H1 (cell line): ENCODE results near the gene NDUFS5. TPM values are rescaled to one million over a fixed set of nuclear protein-coding genes. Genes with fewer than 3 reads are reported as not detected.

Experiments used
- CTCF ChIA-PET: fragments of 300-600 bp; sonication (Branson Sonifier 250); formaldehyde crosslinking; loops from one replicate; lab custom pipeline; 2021; ENCODE audit not compliant: partially characterized antibody; lab: Charles Lee
- POLR2A ChIA-PET: fragments of 300-600 bp; sonication (Branson Sonifier 250); formaldehyde crosslinking; loops from one replicate; lab custom pipeline; 2021; ENCODE audit warnings: inconsistent platforms; ENCODE audit not compliant: partially characterized antibody; lab: Charles Lee
- DNase-seq, 2 experiments: peaks; one replicate each; pipeline versions ENCODE4 v3.0.0 to v3.0.0-alpha.2; 2010 to 2022; ENCODE audit warnings: low spot score in 2 of 2, low read depth in 1 of 2, mixed read lengths in 1 of 2
- FAIRE-seq: peaks from 2 replicates; lab custom pipeline; 2011; peaks lifted over from hg19 to GRCh38; lab: Jason Lieb, UNC
- H2AFZ ChIP-seq: 2 replicates; pipeline ENCODE4 v1.8.1; 2012; ENCODE audit warnings: low read length, inconsistent platforms
- H2AK5ac ChIP-seq: 2 replicates; pipeline ENCODE4 v1.6.1; 2013; ENCODE audit warnings: low read depth, low read length
- H2BK120ac ChIP-seq: replicated peaks from 2 replicates; pipeline ENCODE3; 2013; ENCODE audit warnings: low read depth, low read length, inconsistent platforms
- H2BK12ac ChIP-seq: 2 replicates; pipeline ENCODE4 v1.6.1; 2013; ENCODE audit warnings: low read depth, low read length
- H2BK15ac ChIP-seq: 2 replicates; pipeline ENCODE4 v1.6.1; 2013; ENCODE audit warnings: low read length
- H2BK20ac ChIP-seq: 2 replicates; pipeline ENCODE4 v1.6.1; 2013; ENCODE audit warnings: low read length
- H2BK5ac ChIP-seq: 2 replicates; pipeline ENCODE4 v1.6.1; 2013; ENCODE audit warnings: low read depth, low read length
- H3K14ac ChIP-seq: 2 replicates; pipeline ENCODE4 v1.6.1; 2013; ENCODE audit warnings: inconsistent platforms; ENCODE audit not compliant: insufficient read length
- H3K18ac ChIP-seq: 2 replicates; pipeline ENCODE4 v1.6.1; 2013; ENCODE audit warnings: low read length; ENCODE audit errors: extremely low read depth
- H3K23ac ChIP-seq: 2 replicates; pipeline ENCODE4 v1.6.1; 2013; ENCODE audit warnings: inconsistent platforms; ENCODE audit not compliant: insufficient read length
- H3K23me2 ChIP-seq: 2 replicates; pipeline ENCODE4 v1.6.1; 2013; ENCODE audit warnings: low read depth, low read length
- H3K27ac ChIP-seq: 2 replicates; pipeline ENCODE4 v1.6.1; 2011; ENCODE audit warnings: low read depth, low read length, inconsistent platforms
- H3K27me3 ChIP-seq, 4 experiments: replicated peaks in 1 of 4; 1 replicate in 1 of 4; 2 replicates in 3 of 4; pipeline versions ENCODE4 v1.6.1 to v1.8.1; 2011 to 2013; ENCODE audit warnings: low read length in 3 of 4, mild to moderate bottlenecking in 3 of 4, inconsistent platforms in 2 of 4, mixed read lengths in 2 of 4, moderate library complexity in 1 of 4; ENCODE audit not compliant: control insufficient read depth in 3 of 4, insufficient read depth in 3 of 4; ENCODE audit errors: extremely low read depth in 1 of 4
- H3K36me3 ChIP-seq, 4 experiments: 2 replicates each; pipeline versions ENCODE4 v1.6.1 to v1.8.1; 2011 to 2013; ENCODE audit warnings: mild to moderate bottlenecking in 4 of 4, low read length in 3 of 4, moderate library complexity in 2 of 4, control low read depth in 1 of 4, inconsistent platforms in 1 of 4; ENCODE audit not compliant: insufficient read depth in 4 of 4, control insufficient read depth in 2 of 4
- H3K4ac ChIP-seq: replicated peaks from 2 replicates; pipeline ENCODE3; 2013; ENCODE audit warnings: low read length, low read depth, mixed read lengths, inconsistent platforms; ENCODE audit not compliant: insufficient read length
- H3K4me1 ChIP-seq, 4 experiments: replicated peaks in 1 of 4; 1 replicate in 1 of 4; 2 replicates in 3 of 4; pipeline versions ENCODE4 v1.6.1 to v1.8.1; 2011 to 2013; ENCODE audit warnings: low read length in 3 of 4, inconsistent platforms in 2 of 4, mixed read lengths in 1 of 4; ENCODE audit not compliant: insufficient read depth in 4 of 4, control insufficient read depth in 3 of 4
- H3K4me2 ChIP-seq, 2 experiments: 2 replicates each; pipeline versions ENCODE4 v1.6.1 to v1.8.1; 2011 to 2013; ENCODE audit warnings: low read depth in 2 of 2, low read length in 2 of 2, control low read depth in 1 of 2, inconsistent platforms in 1 of 2, mild to moderate bottlenecking in 1 of 2; ENCODE audit not compliant: insufficient read depth in 1 of 2
- H3K4me3 ChIP-seq, 4 experiments: fragments of 200-600, 300-600 bp in 1 of 4; sonication (generic), shearing (Covaris generic), sonication (Bioruptor Twin) in 1 of 4; 2 replicates each; pipeline versions ENCODE4 v1.5.1 to v1.8.1; 2011 to 2016; ENCODE audit warnings: low read length in 4 of 4, low read depth in 3 of 4, control low read depth in 2 of 4, inconsistent platforms in 2 of 4, mild to moderate bottlenecking in 2 of 4, mixed read lengths in 1 of 4, moderate library complexity in 1 of 4; ENCODE audit not compliant: insufficient read depth in 2 of 4; ENCODE audit errors: extremely low read depth in 1 of 4
- H3K56ac ChIP-seq: replicated peaks from 2 replicates; pipeline ENCODE3; 2013; ENCODE audit warnings: low read depth, mild to moderate bottlenecking, mixed read lengths, low read length, inconsistent platforms; ENCODE audit not compliant: insufficient read length
- H3K79me1 ChIP-seq: 2 replicates; pipeline ENCODE4 v1.6.1; 2013; ENCODE audit warnings: low read depth, low read length, control low read depth
- H3K79me2 ChIP-seq, 2 experiments: 2 replicates each; pipeline versions ENCODE4 v1.6.1 to v1.8.1; 2012 to 2013; ENCODE audit warnings: low read length in 2 of 2, mild to moderate bottlenecking in 2 of 2, inconsistent platforms in 1 of 2; ENCODE audit not compliant: insufficient read depth in 2 of 2, control insufficient read depth in 1 of 2
- H3K9ac ChIP-seq, 4 experiments: replicated peaks in 1 of 4; 1 replicate in 1 of 4; 2 replicates in 3 of 4; pipeline versions ENCODE4 v1.6.1 to v1.8.1; 2011 to 2013; ENCODE audit warnings: low read depth in 3 of 4, low read length in 3 of 4, control low read depth in 2 of 4, mild to moderate bottlenecking in 2 of 4, moderate library complexity in 2 of 4, inconsistent platforms in 1 of 4; ENCODE audit errors: extremely low read depth in 1 of 4
- H3K9me3 ChIP-seq, 2 experiments: 2 replicates each; pipeline versions ENCODE4 v1.6.1 to v1.8.1; 2012 to 2013; ENCODE audit warnings: mild to moderate bottlenecking in 2 of 2, moderate library complexity in 2 of 2, control low read depth in 1 of 2, inconsistent platforms in 1 of 2, low read depth in 1 of 2, low read length in 1 of 2, mixed read lengths in 1 of 2; ENCODE audit not compliant: insufficient read depth in 2 of 2
- H4K20me1 ChIP-seq, 2 experiments: replicated peaks in 1 of 2; 2 replicates each; pipeline versions ENCODE3 to v1.8.1; 2011 to 2013; ENCODE audit warnings: inconsistent platforms in 2 of 2, low read length in 2 of 2, mild to moderate bottlenecking in 1 of 2; ENCODE audit not compliant: insufficient read depth in 2 of 2, control insufficient read depth in 1 of 2
- H4K5ac ChIP-seq: 2 replicates; pipeline ENCODE4 v1.6.1; 2013; ENCODE audit warnings: low read length, low read depth, mixed read lengths, inconsistent platforms; ENCODE audit not compliant: insufficient read length
- H4K8ac ChIP-seq: 2 replicates; pipeline ENCODE4 v1.8.0; 2013; ENCODE audit warnings: mild to moderate bottlenecking, moderate library complexity, low read length, inconsistent platforms; ENCODE audit not compliant: insufficient read depth; ENCODE audit errors: extremely low read depth
- H4K91ac ChIP-seq: replicated peaks from 2 replicates; pipeline ENCODE3; 2013; ENCODE audit warnings: low read length, mixed read lengths, inconsistent platforms; ENCODE audit not compliant: insufficient read length
- ASH2L ChIP-seq: fragments of 200-600, 300-600 bp; sonication (generic); IDR thresholded peaks from one replicate; pipeline ENCODE4 v1.7.1; 2017; ENCODE audit warnings: low read length
- CHD1 ChIP-seq: IDR thresholded peaks from 2 replicates; pipeline ENCODE4 v1.6.1; 2012; ENCODE audit warnings: low read depth, low read length, improper control_type of control experiment
- EGR1 ChIP-seq: IDR thresholded peaks from 2 replicates; pipeline ENCODE4 v1.6.1; 2011; ENCODE audit warnings: low read depth, low read length, borderline replicate concordance
- EP300 ChIP-seq, 2 experiments: IDR thresholded peaks; 1 replicate in 1 of 2; 2 replicates in 1 of 2; pipeline ENCODE4 v1.6.1; 2011 to 2012; ENCODE audit warnings: low read depth in 2 of 2, low read length in 2 of 2, mild to moderate bottlenecking in 2 of 2, borderline replicate concordance in 1 of 2, inconsistent platforms in 1 of 2, moderate library complexity in 1 of 2
- POLR2AphosphoS5 ChIP-seq: IDR thresholded peaks from 2 replicates; pipeline ENCODE4 v1.6.1; 2011; ENCODE audit warnings: low read depth, low read length
- POU5F1 ChIP-seq: IDR thresholded peaks from 2 replicates; pipeline ENCODE4 v1.6.1; 2011; ENCODE audit warnings: low read depth, mild to moderate bottlenecking, low read length, moderate library complexity
- RNF2 ChIP-seq: fragments of 200-900, 300-1000 bp; sonication (generic); IDR thresholded peaks from 2 replicates; pipeline ENCODE4 v1.7.1; 2016; ENCODE audit warnings: borderline replicate concordance, low read depth, mild to moderate bottlenecking, antibody characterized with exemption, low read length; ENCODE audit not compliant: poor library complexity, severe bottlenecking; ENCODE audit errors: missing control alignments
- RXRA ChIP-seq: IDR thresholded peaks from 2 replicates; pipeline ENCODE4 v1.6.1; 2011; ENCODE audit warnings: low read depth, mild to moderate bottlenecking, low read length, moderate library complexity; ENCODE audit not compliant: insufficient read depth
- SIN3A ChIP-seq, 2 experiments: IDR thresholded peaks in 1 of 2; conservative IDR thresholded peaks in 1 of 2; 2 replicates each; pipeline ENCODE4 v1.6.1; 2011 to 2012; ENCODE audit warnings: low read length in 2 of 2, improper control_type of control experiment in 1 of 2, low read depth in 1 of 2, mild to moderate bottlenecking in 1 of 2
- WGBS, 2 experiments: shearing (Covaris generic) in 1 of 2; methylation state at CpG; one replicate each; pipeline versions ENCODE4 v1.1.6 to v1.1.7; 2013 to 2015; ENCODE audit warnings: low lambda C conversion rate in 2 of 2, mixed read lengths in 2 of 2, inconsistent platforms in 1 of 2, low coverage in 1 of 2, missing lambda C conversion rate in 1 of 2; ENCODE audit not compliant: insufficient replicate concordance in 2 of 2, insufficient coverage in 1 of 2, insufficient read length in 1 of 2; ENCODE audit errors: extremely low coverage in 1 of 2, missing lambda C conversion rate in 1 of 2; 5-methylcytosine and 5-hydroxymethylcytosine counted together
- polyA plus RNA-seq, 7 experiments: library from polyadenylated mRNA; depleted of rRNA in 3 of 7; stranded (reverse) in 5 of 7; unstranded in 2 of 7; fragments of >200 nt in 5 of 7; fragments of 200-250 nt in 2 of 7; gene quantifications; 1 replicate in 5 of 7; 2 replicates in 1 of 7; 4 replicates in 1 of 7; pipeline versions ENCODE4 v1.2.1 to v1.2.3, GENCODE V29; 2011 to 2013; ENCODE audit warnings: missing spikeins in 2 of 7, mixed read lengths in 2 of 7
- total RNA-seq: library from RNA; stranded (reverse); fragmentation: NEBNext Ultra II Directional; extraction: Animal tissue kit (Norgen Biotek cat#: 25700); gene quantifications from 2 replicates; pipeline ENCODE4 v1.2.1, GENCODE V29; 2021
- TF ChIP-seq, protein P1 (sequence below): IDR thresholded peaks from 2 replicates; pipeline ENCODE4 v1.6.1; 2011; ENCODE audit warnings: low read length, improper control_type of control experiment
- TF ChIP-seq, protein P2 (sequence below): IDR thresholded peaks from 2 replicates; pipeline ENCODE4 v1.6.1; 2011; ENCODE audit warnings: low read depth, mild to moderate bottlenecking, low read length; ENCODE audit not compliant: insufficient read depth

The NDUFS5 gene
- total and polyA plus RNA-seq, 2 of the 8 experiments (the other 6 are each of a cell fraction or from before 2014, with no cell fraction given) = 435 to 835 TPM

DNA sequence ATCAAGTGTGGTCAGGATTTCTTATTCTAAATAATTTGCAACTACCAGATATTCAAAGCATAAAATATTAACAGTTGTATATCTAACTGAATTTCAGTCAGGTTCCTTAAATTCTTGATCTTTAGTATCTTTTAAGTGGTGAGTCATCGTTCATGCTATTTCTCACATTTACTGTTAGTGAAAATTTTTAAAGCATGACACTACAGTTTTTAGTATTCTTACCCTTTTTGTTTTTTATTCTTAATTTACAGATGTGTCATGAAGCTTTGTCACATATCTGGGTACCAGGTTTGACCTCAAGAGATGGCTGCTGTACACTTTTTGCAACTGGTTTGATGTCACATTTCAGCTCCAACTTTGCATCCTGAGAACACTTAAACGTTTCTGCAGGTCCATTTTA, 22.4 kb upstream of the NDUFS5 start:
- Histone ChIP-seq H3K9me3 (no peaks in the 10 kb centered on the region), H2AFZ (no peak overlapping the region), H4K20me1 (peaks cover 11 to 24% of the 10 kb centered on the region in 2 experiments), H3K56ac (no peak overlapping the region), H3K36me3 (peaks cover 26 to 97% (median 70%) of the 10 kb centered on the region in 4 experiments), H3K23me2 (no peaks in the 10 kb centered on the region), H3K4me3 (no peak overlapping the region), H3K18ac (no peak overlapping the region), H2BK5ac (0 out of 2 replicates have a peak overlapping the region, but pooled peaks have one; percentile 19), H3K4me1 (peaks cover 0 to 10% (median 7%) of the 10 kb centered on the region in 4 experiments), H3K4ac (no peak overlapping the region), H2BK15ac (no peak overlapping the region), H4K5ac (no peak overlapping the region), H3K27ac (no peak overlapping the region), H3K79me2 (peaks cover 0 to 27% of the 10 kb centered on the region in 2 experiments; a peak in 2 of 4 replicates), H3K79me1 (no peaks in the 10 kb centered on the region), H3K14ac (no peak overlapping the region), H2BK20ac (no peak overlapping the region), H4K91ac (no peak overlapping the region), H3K9ac (no peak overlapping the region), H2AK5ac (no peak overlapping the region), H2BK12ac (no peak overlapping the region), H3K27me3 (no peaks in the 10 kb centered on the region), H3K4me2 (no peak overlapping the region), H3K23ac (no peak overlapping the region), H4K8ac (no peak overlapping the region; the same call in 1 of the 2 replicates), H2BK120ac (no peak overlapping the region)
- CTCF ChIA-PET = interaction anchor here (1.1 kb wide), 1 partner anchor 187 kb away, joined by 3 read pairs; no protein-coding TSS in a partner anchor
- POLR2A ChIA-PET = interaction anchor here (0.8 to 11.1 kb wide), 7 partner anchors 6 to 143 kb away, joined by 3 to 182 read pairs (median 24); partner anchors contain the start of gene NDUFS5
- DNase-seq (no peak), FAIRE-seq (no peak)
- WGBS, 2 experiments = 85% methylated on average over 2 of the region's 2 CpGs; no CpG with 5 or more reads in 1 of the 2 experiments
- no peak for TF ChIP-seq EGR1
- TF ChIP-seq RNF2 = no peak
- no peak for TF ChIP-seq RXRA
- no peak for TF ChIP-seq POU5F1
- no peak for TF ChIP-seq ASH2L
- no peak for TF ChIP-seq POLR2AphosphoS5
- no peak for TF ChIP-seq SIN3A (conservative IDR thresholded peaks at IDR 0.05 in 1 of 2, IDR thresholded peaks at IDR 0.05 in 1 of 2; ENCODE audit: low read depth in 1 of 2, low read length in 2 of 2)
- TF ChIP-seq EP300 (IDR thresholded peaks at IDR 0.05; ENCODE audit: borderline replicate concordance in 1 of 2, low read depth in 2 of 2, low read length in 2 of 2) = no peak
- TF ChIP-seq, protein P1, sequence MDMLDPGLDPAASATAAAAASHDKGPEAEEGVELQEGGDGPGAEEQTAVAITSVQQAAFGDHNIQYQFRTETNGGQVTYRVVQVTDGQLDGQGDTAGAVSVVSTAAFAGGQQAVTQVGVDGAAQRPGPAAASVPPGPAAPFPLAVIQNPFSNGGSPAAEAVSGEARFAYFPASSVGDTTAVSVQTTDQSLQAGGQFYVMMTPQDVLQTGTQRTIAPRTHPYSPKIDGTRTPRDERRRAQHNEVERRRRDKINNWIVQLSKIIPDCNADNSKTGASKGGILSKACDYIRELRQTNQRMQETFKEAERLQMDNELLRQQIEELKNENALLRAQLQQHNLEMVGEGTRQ = no peak
- TF ChIP-seq CHD1 = no peak
- TF ChIP-seq, protein P2, sequence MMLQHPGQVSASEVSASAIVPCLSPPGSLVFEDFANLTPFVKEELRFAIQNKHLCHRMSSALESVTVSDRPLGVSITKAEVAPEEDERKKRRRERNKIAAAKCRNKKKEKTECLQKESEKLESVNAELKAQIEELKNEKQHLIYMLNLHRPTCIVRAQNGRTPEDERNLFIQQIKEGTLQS = no peak
